GM13976 (cell line): ENCODE data around the gene GTF2E1.

Source experiments
- DNase-seq: peaks from one replicate; pipeline ENCODE4 v3.0.0; 2012; ENCODE audit warnings: low spot score
- CTCF ChIP-seq: IDR thresholded peaks from 2 replicates; pipeline ENCODE4 v1.5.1; 2012; ENCODE audit warnings: borderline replicate concordance, mild to moderate bottlenecking; ENCODE audit not compliant: insufficient read depth; ENCODE audit errors: extremely low read depth, missing control alignments, control extremely low read depth
- in situ Hi-C: fragments of 300-500 bp; cut with MboI; formaldehyde crosslinking; loops from one replicate; pipeline ENCODE4 v1.12.0; 2022; ENCODE audit warnings: low sequenced_read_pairs, mixed read lengths, inconsistent platforms; ENCODE audit not compliant: unreplicated experiment

Gene GTF2E1

GRCh38 chr3:120795959-120796358 is 53.4 kb downstream of the GTF2E1 start:
- TF ChIP-seq CTCF: no peak
- in situ Hi-C loops: loop anchor here (5.0 kb wide), 1 partner anchor 234 kb away; no protein-coding TSS in a partner anchor
- DNase-seq: no peak

GRCh38 chr3:120796976-120797375 is 54.4 kb downstream of the GTF2E1 start:
- no peak for DNase-seq
- no peak for TF ChIP-seq CTCF
- in situ Hi-C loops: loop anchor here (5.0 kb wide), 1 partner anchor 235 kb away; no protein-coding TSS in a partner anchor

GRCh38 chr3:120797857-120798256 is 55.3 kb downstream of the GTF2E1 start:
- in situ Hi-C loops: loop anchor here (5.0 kb wide), 1 partner anchor 236 kb away; no protein-coding TSS in a partner anchor
- DNase-seq: no peak
- no peak for TF ChIP-seq CTCF

GRCh38 chr3:120798346-120798745 is 55.8 kb downstream of the GTF2E1 start:
- in situ Hi-C loops: loop anchor here (5.0 kb wide), 1 partner anchor 236 kb away; no protein-coding TSS in a partner anchor
- TF ChIP-seq CTCF: no peak
- no peak for DNase-seq

GRCh38 chr3:120800625-120801024 is 58.1 kb downstream of the GTF2E1 start:
- TF ChIP-seq CTCF: no peak
- DNase-seq: no peak
- in situ Hi-C loops: loop anchor here (25.0 kb wide), 1 partner anchor 538 kb away; no protein-coding TSS in a partner anchor

GRCh38 chr3:120801484-120801883 is 58.9 kb downstream of the GTF2E1 start:
- DNase-seq: no peak
- no peak for TF ChIP-seq CTCF
- in situ Hi-C loops: loop anchor here (25.0 kb wide), 1 partner anchor 539 kb away; no protein-coding TSS in a partner anchor

GRCh38 chr3:120802916-120803315 is 60.4 kb downstream of the GTF2E1 start:
- DNase-seq: no peak
- no peak for TF ChIP-seq CTCF
- in situ Hi-C loops: loop anchor here (25.0 kb wide), 1 partner anchor 541 kb away; no protein-coding TSS in a partner anchor
